Neutrophil (primary cell): Measurements from ENCODE around the gene GRWD1.

Experiments used
- H3K27ac ChIP-seq: fragments of 200-600 bp; sonication (generic); 2 replicates; pipeline ENCODE4 v1.5.1; 2016; ENCODE audit warnings: mild to moderate bottlenecking, moderate library complexity
- H3K27me3 ChIP-seq: fragments of 200-600 bp; sonication (generic); 2 replicates; pipeline ENCODE4 v1.6.0; 2016; ENCODE audit warnings: mild to moderate bottlenecking
- H3K36me3 ChIP-seq: fragments of 200-600 bp; sonication (generic); 2 replicates; pipeline ENCODE4 v1.5.1; 2017
- H3K4me1 ChIP-seq, 2 experiments: fragments of 200-600 bp in 1 of 2; sonication (generic) in 1 of 2; 1 replicate in 1 of 2; 2 replicates in 1 of 2; pipeline versions ENCODE4 v1.5.1 to v1.6.1; 2013 to 2016; ENCODE audit warnings: low read depth in 1 of 2, low read length in 1 of 2, mild to moderate bottlenecking in 1 of 2, moderate library complexity in 1 of 2; ENCODE audit not compliant: control insufficient read depth in 1 of 2, insufficient read depth in 1 of 2
- H3K4me3 ChIP-seq, 2 experiments: fragments of 200-600 bp in 1 of 2; sonication (generic) in 1 of 2; 1 replicate in 1 of 2; 2 replicates in 1 of 2; pipeline ENCODE4 v1.5.1; 2013 to 2016; ENCODE audit warnings: low read depth in 1 of 2, low read length in 1 of 2, mild to moderate bottlenecking in 1 of 2, moderate library complexity in 1 of 2
- H3K9me3 ChIP-seq: fragments of 200-600 bp; sonication (generic); 2 replicates; pipeline ENCODE4 v1.5.1; 2016
- CTCF ChIP-seq: fragments of 200-600 bp; sonication (generic); IDR thresholded peaks from 2 replicates; pipeline ENCODE4 v1.5.1; 2016; ENCODE audit warnings: antibody characterized with exemption

Gene GRWD1

GRCh38 chr19:48468772-48469288 is 23.0 kb downstream of the GRWD1 start:
- no peaks in the 10 kb centered on the region for H3K9me3 ChIP-seq
- TF ChIP-seq CTCF = peak; percentile 32
- peak overlapping the region; percentile 77 to 98 for H3K4me3 ChIP-seq
- peaks cover 36% of the 10 kb centered on the region for H3K36me3 ChIP-seq
- peaks cover 19 to 20% of the 10 kb centered on the region in 2 experiments for H3K4me1 ChIP-seq
- H3K27ac ChIP-seq = peak overlapping the region; percentile 94
- no peaks in the 10 kb centered on the region for H3K27me3 ChIP-seq

- Histone ChIP-seq H3K4me3 (peak within 1 kb of the TSS; percentile 77 to 98), H3K4me1 (peaks cover 19 to 20% of the 10 kb centered on the region in 2 experiments), H3K27ac (peak within 1 kb of the TSS; percentile 94), H3K36me3 (peaks cover 42% of the 10 kb centered on the region), H3K9me3 (no peaks in the 10 kb centered on the region), H3K27me3 (no peaks in the 10 kb centered on the region)
- TF ChIP-seq CTCF = peak; percentile 2
Observed at GRCh38 chr19:48469289-48469881, 23.6 kb downstream of the GRWD1 start, which contains the start of gene CYTH2. TSS of gene CYTH2 (plus strand) at chr19:48469369. CDS start at chr19:48469508, 139 bp downstream.

GRCh38 chr19:48469934-48470680 is 24.3 kb downstream of the GRWD1 start:
- peak overlapping the region; percentile 77 to 98 for H3K4me3 ChIP-seq
- peaks cover 49% of the 10 kb centered on the region for H3K36me3 ChIP-seq
- peak overlapping the region; percentile 94 for H3K27ac ChIP-seq
- no peaks in the 10 kb centered on the region for H3K27me3 ChIP-seq
- no peak for TF ChIP-seq CTCF
- peaks cover 19 to 20% of the 10 kb centered on the region in 2 experiments for H3K4me1 ChIP-seq
- no peaks in the 10 kb centered on the region for H3K9me3 ChIP-seq

GRCh38 chr19:48470856-48471255 is 25.1 kb downstream of the GRWD1 start:
- no peak for TF ChIP-seq CTCF
- Histone ChIP-seq H3K9me3 (no peaks in the 10 kb centered on the region), H3K4me1 (peaks cover 19 to 20% of the 10 kb centered on the region in 2 experiments), H3K27ac (no peak overlapping the region), H3K4me3 (no peak overlapping the region), H3K36me3 (peaks cover 56% of the 10 kb centered on the region), H3K27me3 (no peaks in the 10 kb centered on the region)

- H3K27me3 ChIP-seq = no peaks in the 10 kb centered on the region
- no peak for TF ChIP-seq CTCF
- no peaks in the 10 kb centered on the region for H3K9me3 ChIP-seq
- H3K36me3 ChIP-seq = peaks cover 66% of the 10 kb centered on the region
- no peak overlapping the region for H3K27ac ChIP-seq
- H3K4me1 ChIP-seq = peaks cover 19 to 20% of the 10 kb centered on the region in 2 experiments
- no peak overlapping the region for H3K4me3 ChIP-seq
Observed at GRCh38 chr19:48471836-48472235, 26.1 kb downstream of the GRWD1 start.
